GM10266 (cell line): ENCODE data around the gene MRPL36.
A peak's percentile ranks its signal among the peaks of the same experiment; 100 is the strongest.
"Not testable (repeated sequence)": the region's sequence is repeated elsewhere in the genome, so short reads cannot be mapped to it uniquely, and the experiment has no call there.

Source experiments
- DNase-seq: peaks from one replicate; pipeline ENCODE4 v3.0.0; 2012; ENCODE audit errors: extremely low spot score
- TF ChIP-seq, protein P1 (sequence below): IDR thresholded peaks from 2 replicates; pipeline ENCODE4 v1.5.1; 2012; ENCODE audit warnings: mild to moderate bottlenecking, low read depth; ENCODE audit not compliant: control insufficient read depth, insufficient read depth; ENCODE audit errors: missing control alignments

Gene MRPL36

DNA sequence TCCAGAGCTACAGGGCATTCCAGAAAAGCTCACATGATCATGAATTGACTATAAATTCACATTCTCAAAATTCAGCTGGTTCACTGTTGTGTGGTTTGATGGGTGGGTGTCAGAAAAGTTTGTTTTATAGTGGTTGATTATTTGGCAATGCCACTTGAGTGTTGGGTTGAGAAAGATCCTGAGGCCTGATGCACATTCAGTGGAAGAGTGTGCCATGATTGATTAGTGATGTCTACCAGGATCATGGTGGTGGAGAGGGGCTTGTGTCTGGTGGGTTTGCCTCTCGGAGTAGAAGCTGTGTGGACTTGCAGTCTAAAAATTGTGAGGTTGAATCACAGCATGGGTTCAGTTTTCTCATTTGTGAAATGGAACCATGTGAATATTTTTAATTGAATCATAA is 3.6 kb upstream of the MRPL36 start:
- no peak for DNase-seq
- TF ChIP-seq, protein P1, sequence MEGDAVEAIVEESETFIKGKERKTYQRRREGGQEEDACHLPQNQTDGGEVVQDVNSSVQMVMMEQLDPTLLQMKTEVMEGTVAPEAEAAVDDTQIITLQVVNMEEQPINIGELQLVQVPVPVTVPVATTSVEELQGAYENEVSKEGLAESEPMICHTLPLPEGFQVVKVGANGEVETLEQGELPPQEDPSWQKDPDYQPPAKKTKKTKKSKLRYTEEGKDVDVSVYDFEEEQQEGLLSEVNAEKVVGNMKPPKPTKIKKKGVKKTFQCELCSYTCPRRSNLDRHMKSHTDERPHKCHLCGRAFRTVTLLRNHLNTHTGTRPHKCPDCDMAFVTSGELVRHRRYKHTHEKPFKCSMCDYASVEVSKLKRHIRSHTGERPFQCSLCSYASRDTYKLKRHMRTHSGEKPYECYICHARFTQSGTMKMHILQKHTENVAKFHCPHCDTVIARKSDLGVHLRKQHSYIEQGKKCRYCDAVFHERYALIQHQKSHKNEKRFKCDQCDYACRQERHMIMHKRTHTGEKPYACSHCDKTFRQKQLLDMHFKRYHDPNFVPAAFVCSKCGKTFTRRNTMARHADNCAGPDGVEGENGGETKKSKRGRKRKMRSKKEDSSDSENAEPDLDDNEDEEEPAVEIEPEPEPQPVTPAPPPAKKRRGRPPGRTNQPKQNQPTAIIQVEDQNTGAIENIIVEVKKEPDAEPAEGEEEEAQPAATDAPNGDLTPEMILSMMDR, result no peak

DNA sequence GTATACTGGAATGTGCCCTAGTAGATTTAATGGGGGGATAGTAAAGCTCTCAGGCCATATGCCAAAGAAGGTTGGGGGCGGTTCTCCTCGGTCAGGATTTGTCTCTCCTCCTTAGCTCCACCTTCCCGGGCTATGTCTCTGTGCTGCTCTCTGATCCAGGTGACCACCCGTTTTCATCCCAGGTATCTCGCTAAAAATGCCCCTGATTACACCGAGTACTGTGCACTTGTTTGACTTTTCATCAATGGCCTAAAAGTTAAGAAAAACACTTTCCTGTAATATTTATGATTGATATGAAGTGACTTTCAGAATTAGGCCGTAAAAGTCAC is 2.3 kb upstream of the MRPL36 start:
- TF ChIP-seq, protein P1, result no peak
- DNase-seq, result no peak

DNA sequence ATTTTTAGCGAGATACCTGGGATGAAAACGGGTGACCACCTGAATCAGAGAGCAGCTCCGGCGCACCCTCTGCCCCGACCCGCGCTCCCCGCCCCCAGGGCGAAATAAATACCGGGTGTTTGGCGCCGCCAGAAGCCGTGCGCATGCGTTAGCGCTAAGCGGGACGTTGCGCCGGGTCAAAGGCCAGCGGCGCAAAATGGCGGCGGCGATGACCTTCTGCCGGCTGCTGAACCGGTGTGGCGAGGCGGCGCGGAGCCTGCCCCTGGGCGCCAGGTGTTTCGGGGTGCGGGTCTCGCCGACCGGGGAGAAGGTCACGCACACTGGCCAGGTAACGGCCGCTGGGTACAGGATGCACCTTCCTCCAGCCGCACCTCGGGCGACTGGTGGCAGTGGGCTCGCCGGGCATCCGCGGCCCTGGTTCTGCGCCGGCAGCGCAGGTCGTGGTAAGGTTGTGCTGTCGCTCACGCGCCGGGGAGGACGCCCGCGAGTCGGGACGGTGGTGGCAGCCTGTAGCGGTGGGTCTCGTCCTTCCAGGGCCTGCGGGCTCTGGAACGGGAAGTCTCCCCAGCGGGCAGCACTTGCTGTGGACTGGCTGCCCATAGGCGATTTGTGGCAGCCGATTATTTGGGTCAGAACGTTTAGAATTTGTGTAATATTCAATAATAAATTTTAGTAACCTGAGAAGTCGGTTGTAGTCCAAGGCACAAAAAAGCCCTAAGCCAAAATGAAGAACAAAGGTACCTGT is 1.8 kb upstream of the MRPL36 start, which contains the start of gene NDUFS6:
Gene NDUFS6 (plus strand): TSS at position 186 of the 745 bp plus-strand sequence. CDS start 11 bp downstream, at position 197.
- peak; percentile 87 for DNase-seq
- TF ChIP-seq, protein P1, result no peak

DNA sequence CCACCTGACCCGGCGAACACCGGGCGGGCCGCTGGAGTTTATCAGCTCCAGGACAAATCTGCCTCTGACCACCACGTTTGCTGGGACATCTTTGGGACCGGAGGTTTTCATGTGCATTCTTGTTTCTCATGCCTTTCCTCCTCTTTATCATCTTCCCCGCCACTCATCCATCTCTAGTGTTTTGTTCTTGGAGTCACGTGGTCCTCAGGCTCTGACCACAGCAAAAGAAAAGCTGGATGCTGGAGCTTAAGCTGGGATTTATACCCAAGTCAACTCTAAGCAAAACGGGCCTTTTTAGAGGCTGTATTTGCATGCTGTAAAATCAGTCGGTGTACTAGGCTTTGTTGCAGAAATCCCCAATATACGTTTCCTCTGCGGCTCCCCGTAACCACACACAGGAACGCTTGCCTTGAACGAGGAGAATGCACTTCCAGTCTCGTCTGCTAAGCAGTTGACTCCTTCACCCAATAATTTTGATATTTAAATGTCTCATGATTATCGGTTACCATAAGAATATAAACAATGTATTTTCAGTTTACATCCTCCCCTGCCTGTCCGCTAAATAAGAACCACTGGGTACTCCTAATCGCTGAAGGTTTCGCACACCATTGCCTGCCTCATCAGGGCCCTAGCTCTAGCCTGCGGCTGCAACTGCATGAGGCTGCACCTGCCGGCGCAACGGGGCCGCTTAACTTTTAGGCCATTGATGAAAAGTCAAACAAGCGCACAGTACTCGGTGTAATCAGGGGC is 1.0 kb upstream of the MRPL36 start:
- no peak for DNase-seq
- TF ChIP-seq, protein P1, result no peak

DNA sequence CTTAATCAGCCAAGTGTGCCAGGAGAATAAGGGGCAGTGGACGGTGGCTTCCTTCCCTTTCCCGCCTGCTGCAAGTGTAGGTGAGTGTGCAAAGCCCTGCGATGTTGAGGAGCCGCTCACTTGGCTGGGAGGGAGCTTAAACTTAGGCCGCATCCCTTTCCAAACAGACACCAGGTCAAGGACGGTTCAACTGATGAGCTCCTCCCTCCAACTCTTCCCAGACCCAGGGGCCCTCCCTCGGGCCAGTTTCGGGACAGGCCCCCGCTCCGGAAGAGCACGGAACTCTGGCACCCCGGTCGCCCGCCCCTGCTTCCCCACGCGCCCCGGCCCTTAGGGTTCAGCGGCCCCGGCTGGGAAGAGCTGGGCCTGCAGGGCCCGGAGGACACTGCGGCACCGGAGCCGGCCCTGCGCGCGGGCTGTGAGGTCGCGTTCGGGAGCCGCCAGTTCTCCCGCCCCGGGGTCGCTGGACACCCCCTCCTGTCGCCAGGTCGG is 481 bp downstream of the MRPL36 start:
- TF ChIP-seq, protein P1, result peak; percentile 16
- peak; percentile 52 for DNase-seq

DNA sequence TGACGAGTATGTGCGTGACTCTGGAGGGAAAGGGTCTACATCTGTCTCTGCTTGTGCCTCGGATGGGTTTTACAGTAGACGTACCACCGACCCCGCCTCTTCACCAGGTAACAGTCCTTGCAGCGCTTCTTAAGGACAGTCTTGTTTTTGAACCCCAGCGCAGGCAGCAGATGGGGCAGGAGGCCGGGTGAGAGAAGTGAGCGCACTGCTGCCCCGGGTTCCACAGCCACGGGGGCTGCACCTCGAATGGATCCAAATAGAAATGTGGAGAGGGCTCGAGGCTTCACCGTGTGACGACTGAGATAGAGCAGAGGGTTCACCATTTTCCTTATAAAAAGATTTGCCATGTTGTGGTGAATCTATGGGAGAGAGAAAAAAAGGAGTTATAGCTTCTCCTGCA is 1.0 kb downstream of the MRPL36 start:
- not testable (repeated sequence) for DNase-seq

DNA sequence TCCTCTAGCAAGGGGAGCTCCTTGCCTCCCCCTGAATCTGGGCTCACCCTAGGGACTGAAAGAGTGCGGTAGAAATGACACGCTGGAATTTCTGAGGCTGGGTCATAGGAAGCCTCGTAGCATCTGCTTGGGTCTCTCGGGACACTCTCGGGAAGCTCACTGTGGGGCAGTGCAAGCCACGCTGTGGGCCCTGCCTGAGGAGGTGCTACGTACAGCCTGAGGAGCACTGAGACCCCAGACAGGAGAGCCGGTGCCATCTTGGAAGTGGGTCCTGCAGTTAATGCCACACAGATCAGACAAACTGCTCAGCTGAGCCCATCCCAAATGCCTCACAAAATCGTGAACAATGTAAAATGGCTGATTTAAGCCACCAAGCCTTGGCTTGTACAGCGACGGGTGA is 1.8 kb downstream of the MRPL36 start:
- no peak for DNase-seq
- TF ChIP-seq, protein P1, result peak; percentile 0
